A673 (cell line): ENCODE measurements around the gene METTL9.

Source experiments
- CTCF ChIP-seq: fragments of 300-800, 200-600 bp; sonication (generic); conservative IDR thresholded peaks from 2 replicates; pipeline ENCODE4 v1.5.1; 2017; ENCODE audit warnings: low read depth, mild to moderate bottlenecking, antibody characterized with exemption, low read length, moderate library complexity, mixed read lengths
- EZH2 ChIP-seq: fragments of 200-600 bp; sonication (generic); IDR thresholded peaks from 2 replicates; pipeline ENCODE4 v1.6.1; 2017; ENCODE audit warnings: borderline replicate concordance, low read depth, mild to moderate bottlenecking, mixed read lengths, antibody characterized with exemption, low read length; ENCODE audit not compliant: poor library complexity, severe bottlenecking

- no peak for TF ChIP-seq CTCF
- TF ChIP-seq EZH2: no peak
Observed at GRCh38 chr16:21592191-21592590, 7.2 kb upstream of the METTL9 start.
